H9 (cell line): ENCODE data around the gene RBM14. TPM values are rescaled to one million over a fixed set of nuclear protein-coding genes. Genes with fewer than 3 reads are reported as not detected.
A peak's percentile ranks its signal among the peaks of the same experiment; 100 is the strongest.

ENCODE experiments used
- DNase-seq: peaks from one replicate; pipeline ENCODE4 v3.0.0-alpha.2; 2017
- H2AFZ ChIP-seq: one replicate; pipeline ENCODE4 v1.6.1; 2013; ENCODE audit warnings: mild to moderate bottlenecking, low read length, control low read depth, moderate library complexity
- H2AK5ac ChIP-seq: 2 replicates; pipeline ENCODE4 v1.6.1; 2013; ENCODE audit warnings: low read length, control low read depth, mixed read lengths; ENCODE audit not compliant: insufficient read length
- H2BK120ac ChIP-seq: one replicate; pipeline ENCODE4 v1.6.1; 2013; ENCODE audit warnings: low read depth, mild to moderate bottlenecking, low read length, control low read depth, inconsistent platforms; ENCODE audit not compliant: poor library complexity, severe bottlenecking
- H2BK12ac ChIP-seq: 2 replicates; pipeline ENCODE4 v1.6.1; 2013; ENCODE audit warnings: low read length, control low read depth, mixed read lengths, low read depth; ENCODE audit not compliant: insufficient read length
- H2BK15ac ChIP-seq: 2 replicates; pipeline ENCODE4 v1.6.1; 2013; ENCODE audit warnings: low read depth, low read length, control low read depth
- H2BK20ac ChIP-seq: one replicate; pipeline ENCODE4 v1.6.1; 2013; ENCODE audit warnings: low read depth, mild to moderate bottlenecking, low read length, control low read depth, inconsistent platforms; ENCODE audit not compliant: poor library complexity, severe bottlenecking
- H2BK5ac ChIP-seq: 2 replicates; pipeline ENCODE4 v1.6.1; 2013; ENCODE audit warnings: low read length, control low read depth, mixed read lengths; ENCODE audit not compliant: insufficient read length
- H3K14ac ChIP-seq: 2 replicates; pipeline ENCODE4 v1.6.1; 2013; ENCODE audit warnings: low read length, control low read depth; ENCODE audit not compliant: insufficient read depth
- H3K18ac ChIP-seq: 2 replicates; pipeline ENCODE4 v1.6.1; 2013; ENCODE audit warnings: low read depth, mild to moderate bottlenecking, mixed read lengths, low read length, control low read depth; ENCODE audit not compliant: insufficient read length
- H3K23ac ChIP-seq: 2 replicates; pipeline ENCODE4 v1.6.1; 2013; ENCODE audit warnings: low read length, control low read depth, mixed read lengths, low read depth; ENCODE audit not compliant: insufficient read length
- H3K23me2 ChIP-seq: 2 replicates; pipeline ENCODE4 v1.6.1; 2013; ENCODE audit warnings: low read depth, mild to moderate bottlenecking, mixed read lengths, low read length, control low read depth; ENCODE audit not compliant: insufficient read length, poor library complexity, severe bottlenecking
- H3K27ac ChIP-seq: 2 replicates; pipeline ENCODE4 v1.5.1; 2013; ENCODE audit warnings: low read length, control low read depth, mixed read lengths, low read depth; ENCODE audit not compliant: insufficient read length
- H3K27me3 ChIP-seq: 2 replicates; pipeline ENCODE4 v1.6.1; 2013; ENCODE audit warnings: low read length, control low read depth, inconsistent platforms; ENCODE audit not compliant: insufficient read depth
- H3K4ac ChIP-seq: 2 replicates; pipeline ENCODE4 v1.6.1; 2013; ENCODE audit warnings: low read depth, mild to moderate bottlenecking, control low read depth, inconsistent platforms, low read length, moderate library complexity
- H3K4me1 ChIP-seq: 2 replicates; pipeline ENCODE4 v1.6.1; 2013; ENCODE audit warnings: low read length, control low read depth, inconsistent platforms; ENCODE audit not compliant: insufficient read depth
- H3K4me2 ChIP-seq: 2 replicates; pipeline ENCODE4 v1.6.1; 2013; ENCODE audit warnings: low read length, control low read depth, mixed read lengths; ENCODE audit not compliant: insufficient read length, insufficient read depth
- H3K56ac ChIP-seq: 2 replicates; pipeline ENCODE4 v1.6.1; 2013; ENCODE audit warnings: low read depth, mild to moderate bottlenecking, mixed read lengths, low read length, control low read depth; ENCODE audit not compliant: insufficient read length
- H3K79me1 ChIP-seq: 2 replicates; pipeline ENCODE4 v1.6.1; 2013; ENCODE audit warnings: low read depth, mild to moderate bottlenecking, moderate library complexity, low read length, control low read depth, inconsistent platforms; ENCODE audit not compliant: insufficient read depth, poor library complexity, severe bottlenecking
- H3K79me2 ChIP-seq: 2 replicates; pipeline ENCODE4 v1.6.1; 2013; ENCODE audit warnings: low read length, control low read depth, inconsistent platforms; ENCODE audit not compliant: insufficient read depth
- H3K9ac ChIP-seq: 2 replicates; pipeline ENCODE4 v1.6.1; 2013; ENCODE audit warnings: low read length, control low read depth, mixed read lengths; ENCODE audit not compliant: insufficient read length; ENCODE audit errors: extremely low read depth
- H3K9me3 ChIP-seq: one replicate; pipeline ENCODE4 v1.6.1; 2013; ENCODE audit warnings: low read depth, low read length, inconsistent platforms; ENCODE audit not compliant: control insufficient read depth
- H3T11ph ChIP-seq: one replicate; pipeline ENCODE4 v1.6.1; 2013; ENCODE audit warnings: mild to moderate bottlenecking, low read length, control low read depth, inconsistent platforms
- H4K20me1 ChIP-seq: one replicate; pipeline ENCODE4 v1.6.1; 2013; ENCODE audit not compliant: control insufficient read depth, insufficient read length, insufficient read depth
- H4K5ac ChIP-seq: 2 replicates; pipeline ENCODE4 v1.6.1; 2013; ENCODE audit warnings: low read depth, mild to moderate bottlenecking, mixed read lengths, low read length, control low read depth; ENCODE audit not compliant: insufficient read length
- H4K8ac ChIP-seq: replicated peaks from 2 replicates; pipeline ENCODE4 v1.6.1; 2013; ENCODE audit warnings: low read length, control low read depth, mixed read lengths, low read depth; ENCODE audit not compliant: insufficient read length
- H4K91ac ChIP-seq: 2 replicates; pipeline ENCODE4 v1.6.1; 2013; ENCODE audit warnings: low read depth, mild to moderate bottlenecking, moderate library complexity, mixed read lengths, low read length, control low read depth; ENCODE audit not compliant: insufficient read length
- H3K27ac Mint-ChIP-seq, 3 experiments: 2 replicates in 2 of 3; 3 replicates in 1 of 3; pipeline ENCODE4 v1.8.0; 2020 to 2021; ENCODE audit warnings: mixed read lengths in 3 of 3, mild to moderate bottlenecking in 1 of 3, moderate library complexity in 1 of 3
- H3K27me3 Mint-ChIP-seq: 2 replicates; pipeline ENCODE4 v1.8.0; 2021; ENCODE audit warnings: low read depth, mild to moderate bottlenecking, moderate library complexity, mixed read lengths
- H3K36me3 Mint-ChIP-seq, 3 experiments: 2 replicates in 2 of 3; 3 replicates in 1 of 3; pipeline ENCODE4 v1.8.0; 2020 to 2021; ENCODE audit warnings: low read depth in 3 of 3, mixed read lengths in 3 of 3; ENCODE audit not compliant: insufficient read depth in 1 of 3
- H3K4me1 Mint-ChIP-seq, 2 experiments: 2 replicates each; pipeline ENCODE4 v1.8.0; 2020; ENCODE audit warnings: mixed read lengths in 2 of 2
- H3K4me3 Mint-ChIP-seq, 2 experiments: 2 replicates in 1 of 2; 3 replicates in 1 of 2; pipeline ENCODE4 v1.8.0; 2020 to 2021; ENCODE audit warnings: mild to moderate bottlenecking in 2 of 2, mixed read lengths in 2 of 2, moderate library complexity in 1 of 2
- H3K9me3 Mint-ChIP-seq, 2 experiments: 2 replicates in 1 of 2; 3 replicates in 1 of 2; pipeline ENCODE4 v1.8.0; 2020; ENCODE audit warnings: mild to moderate bottlenecking in 2 of 2, mixed read lengths in 2 of 2, moderate library complexity in 1 of 2
- CTCF ChIP-seq: fragments of 200-600 bp; sonication (generic); conservative IDR thresholded peaks from 3 replicates; pipeline ENCODE4 v1.8.0; 2021; ENCODE audit warnings: antibody characterized with exemption, mild to moderate bottlenecking
- WGBS: extraction: QIAGEN DNeasy Blood & Tissue Kit; methylation state at CpG from one replicate; pipeline ENCODE4 v1.1.7; 2013; ENCODE audit warnings: missing lambda C conversion rate, low lambda C conversion rate, mixed read lengths; ENCODE audit not compliant: insufficient read length; ENCODE audit errors: extremely low coverage; 5-methylcytosine and 5-hydroxymethylcytosine counted together
- total RNA-seq: library from RNA; stranded (reverse); gene quantifications from 2 replicates; pipeline ENCODE4 v1.2.1, GENCODE V29; 2021

RBM14 gene
- total RNA-seq, 1 experiment from 2014 or later: 171 TPM

GRCh38 chr11:66607126-66607834 lies 9.2 kb upstream of the RBM14 start:
- Histone ChIP-seq H2BK12ac (no peak overlapping the region), H2BK120ac (no peak overlapping the region), H4K20me1 (no peaks in the 10 kb centered on the region), H3K9me3 (no peaks in the 10 kb centered on the region), H3K4ac (no peak overlapping the region), H3K79me2 (no peaks in the 10 kb centered on the region), H3K56ac (no peak overlapping the region), H2BK5ac (no peak overlapping the region), H2AFZ (no peak overlapping the region), H4K91ac (no peak overlapping the region), H3K79me1 (no peaks in the 10 kb centered on the region), H2BK20ac (no peak overlapping the region), H3K27ac (no peak overlapping the region), H2BK15ac (no peak overlapping the region), H3K4me1 (no peaks in the 10 kb centered on the region), H3K23ac (no peak overlapping the region), H3T11ph (no peak overlapping the region), H3K18ac (no peak overlapping the region), H3K14ac (no peak overlapping the region), H4K8ac (no peak overlapping the region), H2AK5ac (no peak overlapping the region), H3K27me3 (no peaks in the 10 kb centered on the region), H3K9ac (no peak overlapping the region), H4K5ac (no peak overlapping the region), H3K4me2 (no peak overlapping the region), H3K23me2 (no peaks in the 10 kb centered on the region)
- TF ChIP-seq CTCF: no peak
- Mint-ChIP-seq H3K4me3 (no peak overlapping the region; a peak in 1 of 5 replicates), H3K4me1 (no peaks in the 10 kb centered on the region), H3K27me3 (no peaks in the 10 kb centered on the region), H3K27ac (peak overlapping the region in 1 of 3 experiments; percentile 83; a peak in 2 of 7 replicates), H3K9me3 (peaks cover 0 to 3% of the 10 kb centered on the region in 2 experiments; a peak in 2 of 5 replicates), H3K36me3 (peaks cover 0 to 53% (median 46%) of the 10 kb centered on the region in 3 experiments; a peak in 6 of 7 replicates)
- DNase-seq: no peak
- WGBS: no CpG with 5 or more reads among the region's 8 CpGs
